Measurements from ENCODE around the gene TSHZ3.

DNA sequence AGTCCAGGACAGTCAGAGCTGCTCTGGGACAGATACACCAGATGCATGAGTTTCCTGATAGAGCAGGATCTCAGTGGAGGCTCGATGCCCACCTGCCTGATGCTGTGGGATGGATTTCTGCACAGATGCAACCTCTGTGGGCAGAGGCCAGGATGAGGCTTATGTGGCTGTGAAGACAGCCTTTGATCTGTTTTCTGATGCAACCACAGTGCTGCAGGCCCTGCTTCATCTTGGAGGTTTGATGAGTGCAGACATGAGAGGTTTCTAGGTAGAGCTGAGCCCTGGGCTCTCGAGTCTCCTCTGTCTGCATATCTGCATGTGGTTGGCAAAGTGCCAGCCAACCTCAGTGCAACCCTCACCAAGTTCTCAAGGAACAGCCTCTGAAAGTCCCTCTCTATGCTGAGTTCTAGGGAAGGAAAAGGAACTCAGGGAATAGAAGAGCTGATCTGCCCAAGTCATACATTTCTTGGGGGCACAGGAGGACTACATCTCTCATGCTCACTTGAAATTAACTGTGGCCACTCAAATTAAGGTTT lies 23.1 kb upstream of the TSHZ3 start:
- TF ChIP-seq, protein P1, sequence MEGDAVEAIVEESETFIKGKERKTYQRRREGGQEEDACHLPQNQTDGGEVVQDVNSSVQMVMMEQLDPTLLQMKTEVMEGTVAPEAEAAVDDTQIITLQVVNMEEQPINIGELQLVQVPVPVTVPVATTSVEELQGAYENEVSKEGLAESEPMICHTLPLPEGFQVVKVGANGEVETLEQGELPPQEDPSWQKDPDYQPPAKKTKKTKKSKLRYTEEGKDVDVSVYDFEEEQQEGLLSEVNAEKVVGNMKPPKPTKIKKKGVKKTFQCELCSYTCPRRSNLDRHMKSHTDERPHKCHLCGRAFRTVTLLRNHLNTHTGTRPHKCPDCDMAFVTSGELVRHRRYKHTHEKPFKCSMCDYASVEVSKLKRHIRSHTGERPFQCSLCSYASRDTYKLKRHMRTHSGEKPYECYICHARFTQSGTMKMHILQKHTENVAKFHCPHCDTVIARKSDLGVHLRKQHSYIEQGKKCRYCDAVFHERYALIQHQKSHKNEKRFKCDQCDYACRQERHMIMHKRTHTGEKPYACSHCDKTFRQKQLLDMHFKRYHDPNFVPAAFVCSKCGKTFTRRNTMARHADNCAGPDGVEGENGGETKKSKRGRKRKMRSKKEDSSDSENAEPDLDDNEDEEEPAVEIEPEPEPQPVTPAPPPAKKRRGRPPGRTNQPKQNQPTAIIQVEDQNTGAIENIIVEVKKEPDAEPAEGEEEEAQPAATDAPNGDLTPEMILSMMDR (IDR thresholded peaks at IDR 0.05), result no peak
- no peak for TF ChIP-seq POLR2A (IDR thresholded peaks at IDR 0.05)
